Muscle layer of colon (tissue), 2 donors: ENCODE results near the gene HPDL.

Source experiments
- H3K27ac ChIP-seq: one replicate; pipeline ENCODE4 v1.7.0; 2013; ENCODE audit warnings: low read depth, mild to moderate bottlenecking, low read length, moderate library complexity
- H3K27me3 ChIP-seq, 2 donors: one replicate each; pipeline ENCODE4 v1.7.0; 2013; ENCODE audit warnings: low read length in 2 of 2, mild to moderate bottlenecking in 2 of 2; ENCODE audit not compliant: insufficient read depth in 2 of 2, control insufficient read depth in 1 of 2
- H3K36me3 ChIP-seq: one replicate; pipeline ENCODE4 v1.7.0; 2013; ENCODE audit warnings: mild to moderate bottlenecking, low read length; ENCODE audit not compliant: insufficient read depth
- H3K4me1 ChIP-seq: one replicate; pipeline ENCODE4 v1.7.0; 2013; ENCODE audit warnings: mild to moderate bottlenecking, low read length; ENCODE audit not compliant: insufficient read depth
- H3K4me3 ChIP-seq, 2 donors: one replicate each; pipeline ENCODE4 v1.7.0; 2013; ENCODE audit warnings: low read length in 2 of 2, low read depth in 1 of 2, mild to moderate bottlenecking in 1 of 2, moderate library complexity in 1 of 2
- H3K9ac ChIP-seq: one replicate; pipeline ENCODE4 v1.7.0; 2013; ENCODE audit warnings: low read length
- H3K9me3 ChIP-seq: one replicate; pipeline ENCODE4 v1.7.0; 2013; ENCODE audit warnings: mild to moderate bottlenecking, low read length
- donor health status: abdominal sarcoma.
- donor health status: Adenocarcinoma of cecum.

The HPDL gene

DNA sequence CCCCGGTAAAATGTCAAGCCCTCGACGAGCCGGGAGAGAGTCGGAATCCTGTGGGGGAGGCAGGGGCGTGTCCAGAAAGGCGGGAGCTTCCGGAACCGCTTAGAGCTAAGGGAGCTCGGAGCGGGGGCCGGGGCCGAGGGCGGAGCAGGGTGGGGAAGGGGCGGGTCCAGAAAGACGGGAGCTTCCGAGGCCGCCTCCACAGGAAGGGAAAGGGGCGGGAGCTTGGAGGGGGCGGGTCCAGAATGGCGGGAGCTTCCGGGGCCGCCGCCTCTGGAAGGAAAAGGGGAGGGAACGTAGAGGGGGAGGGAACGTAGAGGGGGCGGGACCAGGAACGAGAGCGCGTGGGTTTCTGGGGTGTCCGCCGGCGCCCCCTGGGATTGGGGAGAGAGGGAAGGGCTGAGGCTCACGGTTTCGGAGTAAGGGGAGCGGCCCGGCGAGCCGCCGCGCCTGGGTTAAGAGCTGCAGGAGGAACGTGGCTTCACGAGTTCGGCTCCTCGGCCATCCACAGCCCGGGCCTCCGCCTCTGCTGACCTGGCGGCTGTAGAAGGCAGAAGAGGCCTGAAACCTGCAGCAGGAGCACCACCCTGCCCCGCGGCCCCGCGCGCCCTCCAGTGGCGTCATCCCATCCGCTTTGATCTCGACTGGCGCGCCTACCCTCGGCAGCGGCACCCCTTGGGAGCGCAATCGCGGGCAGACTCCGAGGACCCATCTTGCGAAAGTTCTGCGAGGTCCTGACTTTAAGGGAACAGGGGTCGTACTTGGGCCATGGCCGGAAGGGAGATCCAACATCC, 23.0 kb upstream of the HPDL start:
- Histone ChIP-seq H3K36me3 (no peaks in the 10 kb centered on the region), H3K4me3 (peak overlapping the region; percentile 65 to 79), H3K4me1 (peaks cover 10% of the 10 kb centered on the region), H3K27me3 (no peaks in the 10 kb centered on the region), H3K27ac (peak overlapping the region; percentile 97), H3K9ac (peak overlapping the region; percentile 75), H3K9me3 (no peaks in the 10 kb centered on the region)

DNA sequence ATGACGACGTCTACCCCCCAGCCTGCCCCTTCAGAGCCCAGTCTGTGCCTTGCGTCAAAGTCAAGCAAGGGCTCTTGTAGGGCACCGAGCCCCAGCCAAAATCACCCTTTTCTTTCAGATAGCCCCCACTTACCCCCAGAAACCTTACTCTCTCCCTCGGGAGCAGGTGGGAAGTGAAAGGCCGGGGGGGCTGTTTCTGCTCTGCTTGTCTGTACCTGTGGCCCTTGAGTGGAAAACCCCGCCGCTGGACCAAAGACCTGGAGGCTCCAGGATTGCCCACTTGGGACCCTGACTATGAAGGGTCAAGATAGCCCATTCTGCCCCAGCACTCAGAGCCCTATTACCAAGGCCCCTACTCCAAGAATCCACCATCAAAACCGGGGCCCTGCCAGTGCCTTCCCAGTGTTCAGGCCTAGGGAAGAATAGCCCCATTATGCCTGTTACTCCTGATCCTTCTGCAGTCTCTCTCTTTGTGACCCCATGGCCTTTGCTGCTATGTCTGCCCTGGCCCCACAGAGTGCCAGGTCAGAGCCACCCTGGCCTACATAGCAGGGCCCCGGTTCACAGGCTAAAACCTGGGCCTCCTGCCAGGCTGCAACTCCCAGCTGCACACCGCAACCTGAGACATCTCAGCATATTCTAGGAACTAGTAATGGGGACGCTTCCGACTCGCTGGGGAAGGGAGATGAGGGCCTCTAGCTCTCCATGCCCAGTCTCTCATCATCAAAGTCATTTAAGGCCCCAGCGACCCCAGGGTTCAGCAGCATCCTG, 22.2 kb upstream of the HPDL start:
- Histone ChIP-seq H3K9ac (peak overlapping the region; percentile 75), H3K4me3 (peak overlapping the region; percentile 65 to 72)

DNA sequence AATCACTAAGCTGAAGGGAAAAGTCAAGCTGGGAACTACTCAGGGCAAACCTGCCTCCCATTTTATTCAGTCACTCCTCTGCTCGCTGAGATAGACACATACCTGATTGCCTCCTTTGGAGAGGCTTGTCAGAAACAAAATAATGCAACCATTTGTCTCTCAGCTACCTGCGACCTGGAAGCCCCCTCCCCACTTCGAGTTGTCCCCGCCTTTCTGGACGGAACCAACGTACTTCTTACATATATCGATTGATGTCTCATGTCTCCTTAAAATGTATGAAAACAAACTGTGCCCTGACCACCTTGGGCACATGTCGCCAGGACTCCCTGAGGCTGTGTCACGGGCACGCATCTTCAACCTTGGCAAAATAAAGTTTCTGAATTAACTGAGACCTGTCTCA, 21.5 kb upstream of the HPDL start:
- Histone ChIP-seq H3K4me3 (no peak overlapping the region), H3K27me3 (no peaks in the 10 kb centered on the region), H3K36me3 (no peaks in the 10 kb centered on the region), H3K4me1 (peaks cover 10% of the 10 kb centered on the region), H3K9ac (no peak overlapping the region), H3K27ac (no peak overlapping the region), H3K9me3 (no peaks in the 10 kb centered on the region)

More for the DNA sequence above, 22.2 kb upstream of the HPDL start:
- H3K4me1 ChIP-seq: peaks cover 10% of the 10 kb centered on the region
- peak overlapping the region; percentile 97 for H3K27ac ChIP-seq
- no peaks in the 10 kb centered on the region for H3K36me3 ChIP-seq
- no peaks in the 10 kb centered on the region for H3K27me3 ChIP-seq
- H3K9me3 ChIP-seq: no peaks in the 10 kb centered on the region

DNA sequence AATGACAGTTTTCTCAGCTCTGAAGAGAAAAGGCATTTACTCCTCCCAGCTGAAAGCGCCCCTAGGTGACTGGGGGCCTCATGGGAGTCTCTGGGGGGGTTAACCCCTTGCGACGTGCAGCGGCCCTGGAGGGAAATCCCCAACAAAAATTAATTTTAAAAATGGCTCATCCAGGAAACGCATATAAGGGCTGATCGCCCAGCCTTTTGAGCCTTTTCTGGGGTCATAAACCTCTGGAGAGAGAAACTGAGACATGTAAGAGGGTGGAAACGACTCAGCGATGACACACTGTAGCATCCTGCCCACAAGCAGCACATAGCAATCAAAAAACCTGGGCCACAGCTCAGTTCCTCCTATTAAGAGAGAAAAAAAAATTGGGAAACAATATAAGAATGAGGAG, 20.4 kb upstream of the HPDL start:
- no peaks in the 10 kb centered on the region for H3K27me3 ChIP-seq
- no peaks in the 10 kb centered on the region for H3K36me3 ChIP-seq
- H3K9ac ChIP-seq: no peak overlapping the region
- H3K9me3 ChIP-seq: no peaks in the 10 kb centered on the region
- no peak overlapping the region for H3K4me3 ChIP-seq
- peaks cover 10% of the 10 kb centered on the region for H3K4me1 ChIP-seq
- no peak overlapping the region for H3K27ac ChIP-seq

DNA sequence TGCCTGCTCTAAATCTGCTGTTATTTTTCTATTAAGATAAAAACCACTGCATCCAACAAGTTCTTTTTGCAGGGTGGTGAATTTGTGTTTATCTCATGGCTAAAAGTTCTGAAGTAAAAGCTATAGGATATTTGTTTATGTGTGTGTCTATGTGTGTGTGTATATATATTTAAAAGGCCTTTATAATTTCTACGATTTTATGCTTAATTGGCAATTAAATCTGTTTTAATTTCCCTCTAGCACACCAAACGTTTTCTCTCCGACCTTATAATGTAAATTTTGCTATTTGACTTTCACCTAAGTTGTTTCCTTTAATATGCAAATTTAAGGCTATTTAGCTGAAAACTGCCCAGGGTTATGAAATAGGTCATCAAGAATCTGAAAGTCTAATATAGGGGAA, 19.8 kb upstream of the HPDL start:
- H3K4me3 ChIP-seq: no peak overlapping the region
- H3K27me3 ChIP-seq: no peaks in the 10 kb centered on the region
- no peaks in the 10 kb centered on the region for H3K36me3 ChIP-seq
- H3K9ac ChIP-seq: no peak overlapping the region
- H3K27ac ChIP-seq: no peak overlapping the region
- H3K9me3 ChIP-seq: no peaks in the 10 kb centered on the region
- peaks cover 10% of the 10 kb centered on the region for H3K4me1 ChIP-seq

DNA sequence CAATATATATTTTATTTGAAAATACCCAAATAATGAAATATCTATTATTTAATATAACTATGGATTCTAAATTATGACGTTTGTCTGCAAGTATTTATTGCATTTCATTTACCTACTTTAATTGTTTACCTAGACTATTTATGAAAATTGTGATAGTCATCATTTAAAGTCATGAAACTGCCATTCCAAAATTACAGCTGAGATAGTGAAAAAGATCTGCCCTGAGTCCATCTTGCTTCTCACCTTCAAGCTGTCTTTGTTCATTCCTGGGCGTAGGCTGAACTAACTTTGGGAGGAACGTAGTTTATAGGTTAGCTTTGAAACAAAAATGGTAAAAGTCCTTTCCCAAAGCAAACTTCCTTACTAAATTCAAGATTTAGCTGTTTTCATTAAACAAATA, 12.4 kb upstream of the HPDL start:
- Histone ChIP-seq H3K4me3 (no peak overlapping the region), H3K9ac (no peak overlapping the region), H3K9me3 (no peaks in the 10 kb centered on the region), H3K4me1 (no peaks in the 10 kb centered on the region), H3K27ac (no peak overlapping the region), H3K36me3 (no peaks in the 10 kb centered on the region), H3K27me3 (no peaks in the 10 kb centered on the region)

DNA sequence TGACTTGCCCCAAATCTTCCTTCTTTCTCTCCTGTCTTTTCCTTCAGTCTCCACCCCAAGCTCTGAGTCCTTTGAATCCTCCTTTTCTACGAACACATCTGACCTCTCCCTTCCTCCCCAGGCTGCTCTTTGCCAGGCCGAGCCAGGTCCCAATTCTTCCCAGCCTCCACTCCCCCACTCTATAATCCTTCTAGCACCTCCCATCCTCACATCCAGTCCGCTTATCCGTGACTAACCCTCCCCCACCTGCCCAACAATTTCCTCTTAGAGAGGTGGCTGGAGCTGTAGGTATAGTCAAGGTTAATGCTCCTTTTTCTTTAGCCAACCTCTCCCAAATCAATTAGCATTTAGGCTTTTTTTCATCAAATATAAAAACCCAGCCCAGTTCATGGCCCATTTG, 9.5 kb upstream of the HPDL start:
- Histone ChIP-seq H3K9me3 (no peaks in the 10 kb centered on the region), H3K27me3 (no peaks in the 10 kb centered on the region), H3K36me3 (no peaks in the 10 kb centered on the region), H3K4me1 (no peaks in the 10 kb centered on the region), H3K9ac (no peak overlapping the region), H3K4me3 (no peak overlapping the region), H3K27ac (no peak overlapping the region)

DNA sequence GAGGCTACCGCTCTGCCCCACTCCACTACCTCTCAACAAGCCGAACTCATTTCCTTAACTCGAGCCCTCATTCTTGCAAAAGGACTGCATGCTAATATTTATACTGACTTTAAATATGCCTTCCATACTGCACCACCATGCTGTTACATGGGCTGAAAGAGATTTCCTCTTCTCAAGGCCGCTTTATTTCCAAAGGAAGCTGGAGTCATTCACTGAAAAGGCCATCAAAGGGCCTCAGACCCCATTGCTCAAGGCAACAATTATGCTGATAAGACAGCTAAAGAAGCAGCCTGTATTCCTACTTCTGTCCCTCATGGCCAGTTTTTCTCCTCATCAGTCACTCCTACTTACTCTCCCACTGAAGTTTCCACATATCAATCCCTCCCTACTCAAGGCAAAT, 6.9 kb upstream of the HPDL start:
- Histone ChIP-seq H3K4me1 (no peaks in the 10 kb centered on the region), H3K9me3 (no peaks in the 10 kb centered on the region), H3K4me3 (no peak overlapping the region), H3K9ac (no peak overlapping the region), H3K27me3 (no peaks in the 10 kb centered on the region), H3K27ac (no peak overlapping the region), H3K36me3 (no peaks in the 10 kb centered on the region)

DNA sequence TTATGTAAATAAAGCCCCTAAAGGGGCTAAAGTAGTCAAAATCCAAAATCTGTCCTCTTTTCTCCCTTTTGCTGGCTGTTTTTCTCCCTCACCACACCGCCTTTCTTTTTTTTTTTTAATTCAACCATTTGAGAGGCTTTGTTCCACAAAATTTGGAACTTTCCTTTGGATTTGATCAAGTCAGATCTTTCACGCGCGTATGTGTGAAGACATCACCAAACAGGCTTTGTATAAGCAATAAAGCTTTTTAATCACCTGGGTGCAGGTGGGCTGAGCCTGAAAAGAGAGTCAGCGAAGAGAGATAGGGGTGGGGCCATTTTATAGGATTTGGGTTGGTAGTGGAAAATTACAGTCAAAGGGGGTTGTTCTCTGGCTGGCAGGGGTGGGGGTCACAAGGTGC, 5.3 kb upstream of the HPDL start:
- H3K4me1 ChIP-seq: peaks cover 3% of the 10 kb centered on the region
- H3K9me3 ChIP-seq: no peaks in the 10 kb centered on the region
- H3K4me3 ChIP-seq: no peak overlapping the region
- H3K27ac ChIP-seq: no peak overlapping the region
- H3K27me3 ChIP-seq: no peaks in the 10 kb centered on the region
- H3K9ac ChIP-seq: no peak overlapping the region
- no peaks in the 10 kb centered on the region for H3K36me3 ChIP-seq

DNA sequence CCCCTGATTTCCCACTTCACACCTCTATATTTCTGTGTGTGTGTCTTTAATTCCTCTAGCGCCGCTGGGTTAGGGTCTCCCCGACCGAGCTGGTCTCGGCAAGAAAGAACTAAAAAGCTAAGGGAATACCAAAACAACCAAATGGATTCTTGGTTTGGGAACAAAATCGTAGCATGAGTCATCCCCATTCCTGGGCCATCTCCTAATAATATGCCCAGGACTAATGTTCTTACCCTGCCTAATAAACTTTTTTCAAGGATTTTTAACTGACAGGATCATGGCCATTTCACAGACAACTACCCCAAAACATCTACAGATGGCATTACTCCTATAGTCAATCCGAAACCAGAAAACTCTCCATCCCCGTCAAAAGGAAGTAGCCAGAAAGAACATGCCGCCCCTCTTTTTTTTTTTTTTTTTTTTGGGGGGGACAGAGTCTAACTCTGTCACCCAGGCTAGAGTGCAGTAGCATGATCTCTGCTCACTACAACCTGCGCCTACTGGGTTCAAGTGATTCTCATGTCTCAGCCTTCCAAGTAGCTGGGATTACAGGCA, 4.1 kb upstream of the HPDL start:
- Histone ChIP-seq H3K4me3 (no peak overlapping the region), H3K36me3 (no peaks in the 10 kb centered on the region), H3K4me1 (peaks cover 5% of the 10 kb centered on the region), H3K27me3 (peaks cover 0 to 2% of the 10 kb centered on the region in 2 donors), H3K9me3 (no peaks in the 10 kb centered on the region), H3K27ac (no peak overlapping the region), H3K9ac (no peak overlapping the region)

DNA sequence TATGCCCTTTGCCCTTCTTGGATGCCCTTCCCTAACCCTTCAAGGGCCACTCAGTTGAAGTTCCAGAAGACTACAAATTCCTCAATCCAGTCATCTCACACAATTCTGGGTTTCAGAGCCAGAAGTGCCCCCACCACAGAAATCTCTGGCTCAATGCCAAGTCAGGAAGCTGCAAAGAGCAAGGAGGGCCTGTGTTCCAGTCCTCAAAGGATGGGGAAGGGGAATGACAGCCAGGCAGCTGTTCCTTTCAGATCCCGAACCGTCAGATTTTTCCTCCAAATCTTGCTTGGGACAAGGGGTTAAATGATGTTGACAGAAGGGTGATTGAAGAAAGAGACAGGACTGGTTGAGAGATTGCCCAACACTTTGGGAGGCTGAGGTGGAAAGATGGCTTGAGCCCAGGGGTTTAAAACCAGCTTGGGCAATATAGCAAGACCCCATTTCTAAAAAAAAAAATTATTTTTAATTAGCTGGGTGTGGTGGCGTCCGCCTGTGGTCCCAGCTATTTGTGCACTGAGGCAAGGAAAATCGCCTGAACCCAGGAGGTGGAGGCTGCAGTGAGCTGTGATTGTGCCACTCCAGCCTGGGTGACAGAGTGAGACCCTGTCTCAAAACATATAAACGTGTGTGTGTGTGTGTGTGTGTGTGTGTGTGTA, 716 bp upstream of the HPDL start:
- H3K36me3 ChIP-seq: peaks cover 4% of the 10 kb centered on the region
- no peaks in the 10 kb centered on the region for H3K9me3 ChIP-seq
- peaks cover 0 to 8% of the 10 kb centered on the region in 2 donors for H3K27me3 ChIP-seq
- no peak overlapping the region for H3K27ac ChIP-seq
- H3K4me1 ChIP-seq: peaks cover 5% of the 10 kb centered on the region
- peak overlapping the region in 1 of 2 donors; percentile 65 for H3K4me3 ChIP-seq
- H3K9ac ChIP-seq: no peak overlapping the region
